HG02763 (cell line): ENCODE measurements around the gene FAM131C.
"Not testable (repeated sequence)": the region's sequence is repeated elsewhere in the genome, so short reads cannot be mapped to it uniquely, and the experiment has no call there.

Experiments
- ATAC-seq: cut with Tn5 transposase; IDR thresholded peaks from one replicate; pipeline ENCODE4 v1.9.1; 2021; ENCODE audit warnings: mild to moderate bottlenecking, moderate library complexity; ENCODE audit not compliant: unreplicated experiment

Gene FAM131C

GRCh38 chr1:16107039-16107438, 33.6 kb upstream of the FAM131C start:
- not testable (repeated sequence) for ATAC-seq

- no peak for ATAC-seq
These were observed 28.2 kb upstream of the FAM131C start for GRCh38 chr1:16101623-16102022.

DNA sequence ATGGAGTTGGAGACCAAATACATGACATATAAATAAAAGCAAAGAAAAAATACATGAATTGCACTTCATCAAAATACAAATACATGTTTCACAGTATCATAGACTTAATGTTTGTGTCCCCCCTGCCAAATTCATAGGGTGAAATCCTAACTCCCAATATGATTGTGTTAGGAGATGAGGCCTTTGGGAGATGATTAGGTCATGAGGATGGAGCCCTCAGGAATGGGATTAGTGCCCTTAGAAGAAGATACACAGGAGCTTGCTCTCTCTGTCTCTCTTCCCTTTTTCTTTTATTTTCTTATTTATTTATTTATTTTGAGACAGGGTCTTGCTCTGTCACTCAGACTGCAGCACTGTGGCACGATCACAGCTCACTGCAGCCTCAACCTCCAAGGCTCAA, 26.0 kb upstream of the FAM131C start:
- ATAC-seq: no peak

- ATAC-seq: no peak
These were observed 22.0 kb upstream of the FAM131C start for GRCh38 chr1:16095447-16095846.

DNA sequence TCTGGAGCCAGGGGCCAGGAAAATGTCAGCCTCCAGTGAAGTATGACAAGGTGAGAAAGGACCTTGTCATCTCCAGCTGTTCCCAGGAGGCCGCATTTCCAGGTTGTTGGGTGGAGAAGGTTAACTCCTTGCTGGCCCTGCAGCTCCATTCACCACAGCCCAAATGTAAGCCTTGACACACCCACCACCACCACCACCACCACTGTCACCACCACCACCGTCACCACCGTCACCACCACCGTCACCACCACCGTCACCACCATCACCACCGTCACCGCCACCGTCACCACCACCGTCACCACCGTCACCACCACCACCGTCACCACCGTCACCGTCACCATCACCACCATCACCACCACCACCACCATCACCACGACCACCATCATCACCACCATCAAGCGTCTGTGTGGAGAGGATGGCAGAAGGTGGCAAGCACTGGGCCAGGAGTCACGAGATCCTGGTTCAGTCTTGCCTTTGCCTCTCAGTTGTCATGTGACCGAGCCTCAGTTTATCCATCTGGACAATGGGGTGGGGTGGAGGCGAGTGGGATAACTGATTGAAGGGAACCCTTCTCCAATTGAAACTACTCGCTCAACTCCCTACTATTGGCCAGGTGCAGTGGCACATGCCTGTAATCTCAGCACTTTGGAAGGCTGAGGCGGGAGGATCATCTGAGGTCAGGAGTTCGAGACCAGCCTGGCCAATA, 21.2 kb upstream of the FAM131C start:
- ATAC-seq: no peak

GRCh38 chr1:16093611-16094010, 20.2 kb upstream of the FAM131C start:
- ATAC-seq: no peak

DNA sequence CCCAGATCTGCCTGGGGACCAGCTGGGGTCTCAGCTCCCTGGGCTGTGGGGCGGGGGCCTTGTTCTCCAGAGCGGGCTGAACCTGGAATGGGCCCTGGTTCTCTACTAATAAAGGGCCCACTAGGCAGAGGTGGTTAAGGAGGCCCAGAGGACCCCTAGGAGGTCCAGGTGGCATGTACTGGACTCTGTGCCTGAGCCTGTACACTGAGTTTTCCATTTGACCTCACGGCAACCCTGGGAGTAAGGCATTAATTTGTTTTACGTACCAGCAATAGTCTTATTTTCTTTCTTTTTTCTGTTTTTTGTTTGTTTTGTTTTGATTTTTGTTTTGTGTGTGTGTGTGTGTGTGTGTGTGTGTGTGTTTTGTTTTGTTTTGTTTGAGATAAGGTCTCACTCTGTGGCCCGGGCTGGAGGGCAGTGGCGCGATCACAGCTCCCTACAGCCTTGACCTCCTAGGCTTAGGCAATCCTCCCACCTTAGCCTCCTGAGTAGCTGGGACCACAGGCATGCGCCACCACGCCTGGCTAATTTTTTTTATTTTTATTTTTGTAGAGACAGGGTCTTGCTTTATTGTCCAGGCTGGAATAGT, 19.6 kb upstream of the FAM131C start:
- no peak for ATAC-seq

- ATAC-seq: no peak
These were observed 18.9 kb upstream of the FAM131C start for GRCh38 chr1:16092097-16092922.

GRCh38 chr1:16091296-16091695, 17.8 kb upstream of the FAM131C start:
- ATAC-seq: no peak

DNA sequence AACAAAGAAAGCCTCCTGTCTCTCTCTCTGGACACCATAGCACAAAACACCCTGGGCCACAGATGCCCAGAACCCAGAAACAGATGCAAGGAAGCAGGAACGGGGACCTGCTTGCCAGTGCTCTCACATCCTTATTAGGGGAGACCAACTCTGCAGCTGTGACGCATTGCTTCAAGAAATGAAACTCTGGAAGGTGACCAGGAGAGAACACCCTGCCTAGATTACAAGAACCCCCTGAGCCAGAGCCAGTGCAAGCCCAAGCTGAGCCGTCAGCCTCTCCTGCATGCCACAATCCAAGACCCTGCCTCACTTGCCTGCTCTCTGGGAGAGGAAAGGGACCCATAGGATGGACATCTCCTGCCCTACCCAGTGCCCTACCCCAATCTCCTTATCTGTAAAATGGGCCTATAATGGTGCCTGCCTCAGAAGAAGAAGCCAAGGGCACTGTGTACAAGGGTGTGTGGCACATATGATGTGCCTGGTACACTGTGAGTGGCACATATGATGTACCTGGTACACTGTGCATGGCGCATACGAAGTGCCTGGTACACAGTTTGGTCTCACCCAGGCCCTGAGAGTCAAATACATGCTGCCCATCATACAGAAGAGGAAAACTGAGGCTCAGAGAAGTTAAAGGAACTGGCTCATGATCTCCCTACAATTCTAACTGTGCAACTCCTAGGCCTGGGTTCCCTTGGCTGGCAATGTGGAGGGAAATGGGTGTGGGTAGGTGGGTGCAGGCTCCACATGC, 16.8 kb upstream of the FAM131C start:
- ATAC-seq: no peak

DNA sequence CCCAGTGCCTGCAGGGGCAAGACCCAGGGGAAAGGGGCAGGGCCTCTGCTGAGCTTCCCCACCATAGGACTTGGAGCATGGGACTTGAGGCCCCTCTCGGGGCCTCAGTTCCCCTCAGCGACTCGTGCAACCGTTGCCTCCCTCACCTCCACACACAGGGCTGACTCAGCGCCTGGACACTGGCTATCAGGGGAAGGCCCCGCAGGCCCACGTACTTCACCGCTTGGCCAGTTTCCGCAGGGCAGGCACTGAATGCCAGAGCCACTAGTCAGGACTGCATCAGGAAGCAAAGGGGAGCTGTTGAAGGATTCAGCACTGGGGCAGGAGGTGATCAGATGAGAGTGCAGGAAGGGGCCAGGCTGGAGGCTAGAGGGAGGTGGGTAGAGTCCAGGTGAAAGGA, 15.5 kb upstream of the FAM131C start:
- no peak for ATAC-seq

- no peak for ATAC-seq
These were observed 15.0 kb upstream of the FAM131C start for GRCh38 chr1:16088351-16088911.

DNA sequence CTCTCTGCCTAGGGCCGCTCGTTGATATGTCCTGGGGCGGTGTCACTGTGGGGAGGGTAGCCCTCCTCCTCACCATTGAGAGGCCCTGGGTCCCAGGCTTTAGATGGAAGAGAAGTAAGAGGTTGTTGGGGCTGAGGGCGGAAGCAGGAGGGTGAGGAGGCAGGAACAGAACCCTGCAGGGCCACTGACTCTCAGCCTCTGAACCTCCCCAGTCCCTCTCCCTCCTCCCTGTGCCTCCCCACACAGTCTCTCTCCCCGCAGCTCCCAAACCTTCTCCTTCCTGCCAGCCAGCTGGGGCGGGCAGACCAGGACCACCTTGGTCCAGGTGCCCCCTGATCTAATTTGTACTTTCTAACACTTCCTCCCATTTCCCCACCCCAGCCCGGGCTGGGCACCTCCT, 14.3 kb upstream of the FAM131C start:
- no peak for ATAC-seq

DNA sequence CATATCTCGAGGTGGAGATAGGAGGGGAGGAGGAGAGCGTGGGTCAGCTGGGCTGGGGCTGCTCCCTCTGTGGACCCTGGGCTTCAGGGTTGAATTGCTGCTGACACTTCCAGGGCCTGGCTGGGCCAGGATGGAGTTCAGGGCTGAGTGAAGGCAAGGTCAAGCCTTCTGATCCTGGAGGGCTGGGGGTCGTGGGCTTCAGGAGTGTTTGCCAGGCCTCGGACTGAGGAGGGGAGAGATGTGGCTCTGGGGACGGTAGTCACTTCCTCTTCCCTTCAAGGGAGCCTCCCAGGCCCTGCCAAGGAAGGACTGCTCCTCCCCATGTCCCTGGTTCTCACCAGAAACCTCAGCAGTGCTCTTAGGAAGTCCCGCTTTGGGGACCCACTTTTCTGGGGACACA, 12.1 kb upstream of the FAM131C start:
- no peak for ATAC-seq

GRCh38 chr1:16083486-16083885, 10.0 kb upstream of the FAM131C start:
- ATAC-seq: no peak

DNA sequence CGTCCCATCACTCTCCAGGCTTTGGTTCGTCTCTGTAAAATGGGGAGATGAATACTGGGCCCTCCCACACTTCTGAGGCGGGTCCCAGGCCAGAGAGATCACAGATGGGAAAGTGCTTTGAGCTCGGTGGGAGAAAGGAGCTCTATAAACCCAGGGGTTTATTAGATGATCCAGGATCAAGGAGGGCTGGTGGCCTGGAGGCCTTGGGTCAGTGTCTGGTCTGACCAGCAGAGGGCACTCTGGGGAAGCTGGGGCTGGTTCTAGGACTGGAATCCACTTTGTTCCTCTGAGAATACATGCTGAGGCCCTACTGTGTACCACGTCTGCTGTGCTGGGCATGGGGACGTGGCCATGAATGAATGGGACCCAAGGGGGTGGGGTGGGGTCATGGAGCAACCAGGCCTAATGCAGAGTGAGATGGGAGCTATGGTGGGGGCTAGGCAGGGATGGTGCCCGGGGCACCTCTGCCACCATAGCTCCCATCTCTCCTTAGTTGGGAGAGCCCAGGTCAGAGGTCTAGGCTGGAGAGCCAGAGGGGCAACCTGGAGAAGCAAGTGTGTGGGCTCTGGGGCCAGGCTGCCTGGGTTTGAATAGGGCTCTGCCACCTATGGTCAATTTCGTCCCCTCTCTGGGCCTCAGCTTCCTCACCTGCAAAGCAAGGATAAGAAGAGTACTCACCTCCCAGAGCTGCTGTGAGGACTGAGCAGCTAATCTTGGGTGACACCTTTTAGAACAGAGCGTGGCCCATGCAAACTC, 9.0 kb upstream of the FAM131C start:
- ATAC-seq: no peak

DNA sequence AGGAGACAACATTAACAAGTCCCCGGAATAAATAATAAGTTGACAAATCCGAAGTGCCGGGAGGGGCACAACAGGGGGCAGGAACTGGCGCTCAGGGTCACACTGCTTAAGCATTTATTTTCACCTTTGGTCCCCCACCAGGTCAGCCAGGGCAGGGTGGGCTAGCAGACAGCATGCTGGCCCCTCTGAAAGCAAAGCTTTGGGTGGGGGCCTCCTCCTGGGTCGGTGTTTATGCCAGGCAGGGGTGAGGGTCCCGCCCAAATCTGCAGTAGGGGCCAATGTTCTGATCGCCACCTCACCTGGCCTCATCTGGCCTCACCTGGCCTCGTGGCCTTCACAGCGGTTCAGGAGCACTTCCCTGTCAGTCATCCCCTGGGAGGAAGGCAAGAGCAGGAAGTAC, 8.2 kb upstream of the FAM131C start:
- ATAC-seq: no peak

GRCh38 chr1:16080422-16081150, 7.1 kb upstream of the FAM131C start:
- no peak for ATAC-seq

DNA sequence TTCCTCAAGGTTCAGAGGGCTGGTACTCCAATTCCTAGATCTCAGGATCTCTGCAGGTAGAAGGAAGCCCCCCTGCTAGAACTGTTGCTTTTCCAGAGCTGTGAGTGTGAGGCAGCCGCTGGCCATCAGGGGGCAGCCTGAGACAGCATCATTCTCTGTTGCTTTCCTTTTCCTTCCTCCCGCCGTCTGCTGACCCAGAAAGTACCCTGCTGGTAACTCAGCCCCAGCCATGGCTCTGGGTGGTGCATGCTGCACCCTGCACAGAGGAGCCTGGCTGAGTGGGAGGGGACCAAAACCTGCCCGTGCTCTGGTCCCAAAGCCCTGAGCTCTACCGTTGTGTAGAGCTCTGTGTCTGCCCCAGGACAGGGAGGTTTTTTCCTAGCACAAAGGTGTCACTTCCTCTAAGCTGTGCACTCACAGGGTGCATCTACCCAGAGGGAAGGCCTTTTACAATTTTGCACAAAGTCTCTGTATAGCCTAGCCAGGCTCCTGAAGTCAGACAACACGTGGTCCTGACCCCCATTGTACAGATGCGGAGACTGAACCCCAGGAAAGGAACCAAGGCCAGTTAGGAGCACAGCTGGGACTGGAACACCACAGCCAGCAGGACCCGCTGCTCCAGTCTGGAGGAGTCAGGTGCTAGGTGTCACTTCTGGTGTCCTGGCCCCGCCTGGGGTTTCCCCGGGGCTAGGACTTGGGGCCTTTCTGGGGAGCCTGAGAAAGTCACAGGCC, 5.6 kb upstream of the FAM131C start:
- no peak for ATAC-seq
